Trophoblast cell (in vitro differentiated cells and primary cell): ENCODE results near the gene ST3GAL5.
A peak's percentile ranks its signal among the peaks of the same experiment; 100 is the strongest.

Source experiments
- DNase-seq, 2 donors: peaks; one replicate each; pipeline ENCODE4 v3.0.0-alpha.2; 2016
- H2AFZ ChIP-seq: 2 replicates; pipeline ENCODE4 v1.6.1; 2013; ENCODE audit warnings: low read length, moderate library complexity, mild to moderate bottlenecking; ENCODE audit not compliant: insufficient read depth, poor library complexity
- H2AK5ac ChIP-seq: 2 replicates; pipeline ENCODE4 v1.6.1; 2013; ENCODE audit warnings: mild to moderate bottlenecking, low read length
- H2BK120ac ChIP-seq: 2 replicates; pipeline ENCODE4 v1.6.1; 2013; ENCODE audit warnings: low read length, mild to moderate bottlenecking, moderate library complexity; ENCODE audit not compliant: insufficient read depth, poor library complexity
- H2BK12ac ChIP-seq: 2 replicates; pipeline ENCODE4 v1.6.1; 2013; ENCODE audit warnings: mild to moderate bottlenecking, low read length, moderate library complexity
- H2BK5ac ChIP-seq: 2 replicates; pipeline ENCODE4 v1.6.1; 2013; ENCODE audit warnings: low read length, low read depth, moderate library complexity, mild to moderate bottlenecking; ENCODE audit not compliant: poor library complexity
- H3K14ac ChIP-seq: 2 replicates; pipeline ENCODE4 v1.6.1; 2013; ENCODE audit warnings: mild to moderate bottlenecking, low read length
- H3K18ac ChIP-seq: 2 replicates; pipeline ENCODE4 v1.6.1; 2013; ENCODE audit warnings: mild to moderate bottlenecking, low read length
- H3K23ac ChIP-seq: 2 replicates; pipeline ENCODE4 v1.6.1; 2013; ENCODE audit warnings: low read length
- H3K27ac ChIP-seq: 2 replicates; pipeline ENCODE4 v1.5.1; 2013; ENCODE audit warnings: low read depth, mild to moderate bottlenecking, inconsistent platforms, low read length, moderate library complexity
- H3K27me3 ChIP-seq: 2 replicates; pipeline ENCODE4 v1.6.1; 2013; ENCODE audit warnings: inconsistent platforms, mild to moderate bottlenecking, low read length, moderate library complexity; ENCODE audit not compliant: insufficient read depth
- H3K36me3 ChIP-seq, 2 experiments: 1 replicate in 1 of 2; 2 replicates in 1 of 2; pipeline ENCODE4 v1.6.1; 2013; ENCODE audit warnings: low read length in 2 of 2, mild to moderate bottlenecking in 2 of 2, moderate library complexity in 1 of 2; ENCODE audit not compliant: insufficient read depth in 2 of 2, control insufficient read depth in 1 of 2
- H3K4ac ChIP-seq: 2 replicates; pipeline ENCODE4 v1.6.1; 2013; ENCODE audit warnings: low read depth, mild to moderate bottlenecking, low read length, moderate library complexity
- H3K4me1 ChIP-seq, 2 experiments: 1 replicate in 1 of 2; 2 replicates in 1 of 2; pipeline ENCODE4 v1.6.1; 2013; ENCODE audit warnings: low read length in 2 of 2, mild to moderate bottlenecking in 2 of 2, moderate library complexity in 1 of 2; ENCODE audit not compliant: insufficient read depth in 2 of 2, control insufficient read depth in 1 of 2
- H3K4me2 ChIP-seq: 2 replicates; pipeline ENCODE4 v1.6.1; 2013; ENCODE audit warnings: inconsistent platforms, mild to moderate bottlenecking, low read length, moderate library complexity
- H3K4me3 ChIP-seq: 2 replicates; pipeline ENCODE4 v1.5.1; 2013; ENCODE audit warnings: mild to moderate bottlenecking, low read depth, low read length, inconsistent platforms
- H3K79me1 ChIP-seq: one replicate; pipeline ENCODE4 v1.6.1; 2013; ENCODE audit warnings: low read length
- H3K79me2 ChIP-seq: 2 replicates; pipeline ENCODE4 v1.6.1; 2013; ENCODE audit warnings: low read length, mild to moderate bottlenecking; ENCODE audit not compliant: control insufficient read depth, insufficient read depth, poor library complexity
- H3K9ac ChIP-seq: 2 replicates; pipeline ENCODE4 v1.6.1; 2013; ENCODE audit warnings: mild to moderate bottlenecking, low read length
- H3K9me3 ChIP-seq: 2 replicates; pipeline ENCODE4 v1.6.1; 2013; ENCODE audit warnings: low read depth, mild to moderate bottlenecking, control low read depth, inconsistent platforms, low read length; ENCODE audit not compliant: insufficient read depth
- H4K12ac ChIP-seq: 2 replicates; pipeline ENCODE4 v1.6.1; 2013; ENCODE audit warnings: low read depth, mild to moderate bottlenecking, low read length, moderate library complexity
- H4K8ac ChIP-seq: 2 replicates; pipeline ENCODE4 v1.6.1; 2013; ENCODE audit warnings: low read depth, mild to moderate bottlenecking, low read length, moderate library complexity
- H4K91ac ChIP-seq: one replicate; pipeline ENCODE4 v1.6.1; 2013; ENCODE audit warnings: low read depth, mild to moderate bottlenecking, low read length, moderate library complexity
- WGBS: extraction: QIAGEN DNeasy Blood & Tissue Kit; methylation state at CpG from one replicate; pipeline ENCODE4 v1.1.7; 2013; ENCODE audit warnings: missing lambda C conversion rate; ENCODE audit not compliant: insufficient read length, insufficient coverage; ENCODE audit errors: extremely low coverage; 5-methylcytosine and 5-hydroxymethylcytosine counted together

Gene ST3GAL5

GRCh38 chr2:85844486-85844885 is 44.3 kb downstream of the ST3GAL5 start:
- Histone ChIP-seq H4K8ac (no peak overlapping the region), H3K4me3 (no peak overlapping the region), H2AFZ (no peak overlapping the region), H3K23ac (no peak overlapping the region), H2BK12ac (no peak overlapping the region), H3K27me3 (no peaks in the 10 kb centered on the region), H3K4ac (no peak overlapping the region), H3K79me2 (no peaks in the 10 kb centered on the region), H3K36me3 (peaks cover 17 to 32% of the 10 kb centered on the region in 2 experiments), H4K91ac (no peak overlapping the region), H2BK5ac (no peak overlapping the region), H2BK120ac (no peak overlapping the region), H3K9me3 (peaks cover under 1% of the 10 kb centered on the region), H3K4me1 (peaks cover 0 to under 1% of the 10 kb centered on the region in 2 experiments), H3K18ac (no peak overlapping the region), H3K9ac (no peak overlapping the region), H3K14ac (no peak overlapping the region), H3K79me1 (no peaks in the 10 kb centered on the region), H3K4me2 (no peak overlapping the region), H4K12ac (no peak overlapping the region), H2AK5ac (no peak overlapping the region), H3K27ac (no peak overlapping the region)
- WGBS, result no CpG with 5 or more reads among the region's 4 CpGs
- DNase-seq, result no peak

DNA sequence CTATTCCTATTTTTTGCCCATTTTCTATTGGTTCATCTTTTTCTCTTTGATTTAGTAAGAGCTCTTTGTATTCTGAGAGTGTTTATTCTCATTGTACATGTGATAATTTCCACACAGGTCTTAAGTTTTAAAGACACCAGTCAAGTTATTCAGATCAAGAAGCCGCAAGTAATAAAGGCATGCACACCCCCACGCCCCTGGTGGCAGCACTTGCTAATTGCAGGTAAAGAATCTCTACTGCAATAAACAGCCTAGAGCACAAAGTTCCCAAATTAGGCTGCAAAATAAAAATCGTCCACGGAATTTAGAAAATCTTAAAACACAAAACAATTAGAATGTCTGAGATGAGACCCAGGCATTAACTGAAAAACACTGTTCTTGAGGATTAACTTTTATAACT is 45.2 kb downstream of the ST3GAL5 start:
- no peak overlapping the region for H2BK5ac ChIP-seq

GRCh38 chr2:85840091-85840490 is 48.7 kb downstream of the ST3GAL5 start:
- H3K4me2 ChIP-seq, result no peak overlapping the region
- H3K79me2 ChIP-seq, result no peaks in the 10 kb centered on the region
- H2BK5ac ChIP-seq, result no peak overlapping the region
- H4K8ac ChIP-seq, result no peak overlapping the region
- no peak overlapping the region for H2AK5ac ChIP-seq
- no peak overlapping the region for H4K91ac ChIP-seq
- H2AFZ ChIP-seq, result no peak overlapping the region
- H3K9me3 ChIP-seq, result peaks cover 2% of the 10 kb centered on the region
- no CpG with 5 or more reads among the region's 9 CpGs for WGBS
- H3K18ac ChIP-seq, result no peak overlapping the region
- H3K4ac ChIP-seq, result no peak overlapping the region
- H2BK120ac ChIP-seq, result no peak overlapping the region
- no peaks in the 10 kb centered on the region for H3K27me3 ChIP-seq
- no peak overlapping the region for H3K4me3 ChIP-seq
- H4K12ac ChIP-seq, result no peak overlapping the region
- H3K79me1 ChIP-seq, result no peaks in the 10 kb centered on the region
- H3K36me3 ChIP-seq, result peaks cover 13 to 25% of the 10 kb centered on the region in 2 experiments
- H3K9ac ChIP-seq, result no peak overlapping the region
- no peak overlapping the region for H2BK12ac ChIP-seq
- peaks cover 0 to 3% of the 10 kb centered on the region in 2 experiments for H3K4me1 ChIP-seq
- no peak for DNase-seq
- no peak overlapping the region for H3K23ac ChIP-seq
- H3K27ac ChIP-seq, result no peak overlapping the region
- no peak overlapping the region for H3K14ac ChIP-seq

More for the DNA sequence above, 45.2 kb downstream of the ST3GAL5 start:
- Histone ChIP-seq H4K12ac (no peak overlapping the region), H3K9me3 (peaks cover 2% of the 10 kb centered on the region), H3K36me3 (peaks cover 19 to 38% of the 10 kb centered on the region in 2 experiments), H3K79me2 (no peaks in the 10 kb centered on the region), H3K4me2 (no peak overlapping the region), H3K4ac (no peak overlapping the region), H3K4me1 (peaks cover 0 to 3% of the 10 kb centered on the region in 2 experiments), H4K91ac (no peak overlapping the region), H3K9ac (no peak overlapping the region), H3K18ac (no peak overlapping the region), H4K8ac (no peak overlapping the region), H3K27ac (no peak overlapping the region), H2AK5ac (no peak overlapping the region), H3K14ac (no peak overlapping the region), H2BK120ac (no peak overlapping the region), H3K27me3 (no peaks in the 10 kb centered on the region), H2BK12ac (no peak overlapping the region), H2AFZ (no peak overlapping the region), H3K4me3 (no peak overlapping the region), H3K79me1 (no peaks in the 10 kb centered on the region), H3K23ac (no peak overlapping the region)
- DNase-seq, result peak in 1 of 2 donors; percentile 30
- no CpG with 5 or more reads among the region's 4 CpGs for WGBS

DNA sequence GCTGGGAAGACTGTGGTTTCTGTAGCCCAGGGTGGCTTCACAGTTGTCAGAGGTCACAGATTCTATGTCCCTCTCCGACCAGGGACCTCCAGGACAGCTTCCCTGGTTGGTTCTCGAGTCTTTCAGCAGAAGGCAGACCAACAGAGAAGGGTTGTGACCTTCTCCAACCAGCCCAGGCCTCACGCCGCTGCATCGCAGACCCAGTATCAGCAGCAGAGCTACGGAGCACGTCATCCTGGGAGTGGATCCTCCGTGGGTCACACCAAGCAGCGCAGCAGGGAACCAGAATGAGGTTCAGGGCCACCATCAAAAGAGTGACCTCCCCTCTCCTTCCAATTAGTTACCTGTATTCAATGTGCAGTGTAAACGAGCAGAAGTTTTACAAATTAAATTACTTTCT is 49.3 kb downstream of the ST3GAL5 start:
- Histone ChIP-seq H3K9me3 (peaks cover 2% of the 10 kb centered on the region), H3K14ac (no peak overlapping the region), H3K79me2 (no peaks in the 10 kb centered on the region), H3K36me3 (peaks cover 12 to 22% of the 10 kb centered on the region in 2 experiments), H2BK5ac (no peak overlapping the region), H2AK5ac (peak overlapping the region; percentile 47), H3K79me1 (no peaks in the 10 kb centered on the region), H4K91ac (no peak overlapping the region), H2BK120ac (no peak overlapping the region), H3K23ac (no peak overlapping the region), H2AFZ (no peak overlapping the region), H3K9ac (no peak overlapping the region), H3K27ac (no peak overlapping the region), H3K4me1 (peaks cover 0 to 3% of the 10 kb centered on the region in 2 experiments), H4K12ac (no peak overlapping the region), H2BK12ac (no peak overlapping the region), H3K4ac (no peak overlapping the region), H3K18ac (no peak overlapping the region), H3K27me3 (no peaks in the 10 kb centered on the region), H3K4me2 (no peak overlapping the region), H3K4me3 (no peak overlapping the region), H4K8ac (no peak overlapping the region)
- WGBS, result no CpG with 5 or more reads among the region's 10 CpGs
- no peak for DNase-seq
